NCI-H2196 (cell line): Measurements from ENCODE around the gene TIFAB.
A peak's percentile ranks its signal among the peaks of the same experiment; 100 is the strongest.

Source experiments
- DNase-seq: peaks from one replicate; lab custom pipeline; 2025; ENCODE audit not compliant: unreplicated experiment; lab: John Stamatoyannopoulos, UW

The TIFAB gene

GRCh38 chr5:135444360-135444759, 7.8 kb downstream of the TIFAB start:
- DNase-seq = no peak

DNA sequence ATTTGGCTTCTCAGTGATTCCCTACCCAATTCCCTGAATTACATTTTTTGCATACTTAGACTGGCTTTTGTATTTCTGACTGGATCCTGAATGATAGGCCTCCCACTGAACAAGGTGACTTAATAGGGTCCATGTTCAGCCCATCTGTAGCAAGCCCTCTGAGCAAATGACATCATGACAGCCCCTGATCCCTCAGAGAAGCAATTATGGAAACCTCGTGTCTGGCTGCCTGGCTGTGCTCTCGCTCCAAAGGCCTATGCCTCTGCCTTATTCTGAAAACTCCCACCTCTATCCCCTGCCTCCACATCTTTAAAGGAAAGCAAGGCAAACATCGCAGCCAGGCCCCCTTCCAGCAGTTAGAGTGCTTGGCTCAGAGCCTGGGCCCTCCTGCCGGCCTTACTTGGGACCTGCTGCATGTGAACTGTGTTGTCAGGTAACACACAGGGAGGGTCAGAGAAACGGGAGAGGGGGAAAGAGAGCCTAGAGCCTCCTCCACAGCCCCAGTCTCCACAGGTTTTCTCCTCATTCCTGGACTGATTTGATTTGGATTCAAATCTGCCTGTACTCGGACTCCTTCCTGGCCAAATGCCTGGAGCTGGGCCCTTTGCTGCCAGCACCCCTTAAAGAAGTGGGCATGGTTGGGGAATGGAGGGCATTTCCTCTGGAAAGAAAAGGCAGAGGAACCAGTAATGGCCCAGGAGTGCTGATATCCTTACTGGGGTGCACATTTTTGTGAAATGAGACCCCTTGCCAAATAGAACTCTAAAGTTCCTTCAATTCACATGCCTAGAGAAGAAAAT, 8.8 kb downstream of the TIFAB start:
- no peak for DNase-seq

DNA sequence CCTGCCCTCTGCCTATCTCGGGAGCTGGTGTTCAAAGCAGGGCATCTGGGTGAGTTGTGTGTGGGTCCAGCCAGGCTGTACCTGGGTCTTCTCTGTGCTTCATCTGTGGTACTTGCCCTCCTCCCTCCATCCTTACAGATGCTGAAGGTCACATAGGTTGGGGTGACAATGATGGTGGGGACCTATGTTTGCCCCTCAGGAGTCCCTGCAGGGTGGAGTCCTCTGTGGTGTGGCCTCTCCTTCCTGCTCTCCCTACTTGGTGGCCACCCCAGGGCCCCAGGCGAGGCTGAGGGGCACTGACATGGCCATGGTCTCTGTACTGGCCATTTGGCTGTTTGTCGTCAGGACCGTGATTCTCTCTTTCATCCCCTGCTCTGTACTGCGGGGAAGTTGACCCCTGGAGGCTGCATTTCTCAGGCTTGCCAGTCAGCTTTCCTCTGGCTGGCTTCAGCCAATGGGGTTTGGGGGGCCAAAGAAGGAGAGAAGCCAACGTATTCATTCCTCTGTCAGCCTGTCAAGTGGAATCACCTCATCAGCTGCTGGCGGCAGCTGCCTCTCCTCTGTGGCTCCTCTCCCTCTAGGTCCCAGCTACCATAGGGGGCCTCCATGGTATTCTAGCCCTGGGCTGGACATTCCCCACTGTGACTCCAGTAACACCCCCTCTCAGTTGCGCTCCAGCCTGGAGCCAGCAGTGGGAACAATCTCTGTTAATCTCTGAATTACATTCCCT, 9.6 kb downstream of the TIFAB start:
- DNase-seq = no peak

- no peak for DNase-seq
These were observed 10.2 kb downstream of the TIFAB start for GRCh38 chr5:135441919-135442318.

DNA sequence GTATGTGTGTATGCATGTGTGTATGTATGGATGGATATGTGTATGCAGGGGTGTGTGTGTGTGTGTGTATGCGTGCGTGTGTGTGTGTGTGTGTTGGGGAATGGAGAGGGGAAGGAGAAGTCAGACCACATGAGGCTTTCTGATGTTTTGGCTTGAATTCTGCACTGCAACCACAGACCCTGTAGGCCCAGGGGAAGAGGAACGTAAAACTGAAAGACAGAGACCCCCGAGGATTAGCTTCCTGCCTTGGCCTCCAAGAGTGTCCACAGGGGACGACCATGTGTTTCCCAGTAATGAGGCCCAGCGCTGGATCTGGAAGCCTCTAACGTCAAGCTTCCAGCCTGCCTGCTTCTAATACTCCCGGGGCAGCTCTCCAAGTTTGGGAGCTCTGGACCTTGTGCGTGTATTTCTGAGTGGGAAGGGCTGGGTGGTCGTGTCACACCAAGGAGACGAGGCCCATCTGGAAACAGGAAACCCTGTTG, 10.8 kb downstream of the TIFAB start:
- DNase-seq = no peak

GRCh38 chr5:135440916-135441315, 11.2 kb downstream of the TIFAB start:
- no peak for DNase-seq

- DNase-seq = no peak
These were observed 12.6 kb downstream of the TIFAB start for GRCh38 chr5:135439231-135440205.

- DNase-seq = no peak
These were observed 13.4 kb downstream of the TIFAB start for GRCh38 chr5:135438636-135439221.

DNA sequence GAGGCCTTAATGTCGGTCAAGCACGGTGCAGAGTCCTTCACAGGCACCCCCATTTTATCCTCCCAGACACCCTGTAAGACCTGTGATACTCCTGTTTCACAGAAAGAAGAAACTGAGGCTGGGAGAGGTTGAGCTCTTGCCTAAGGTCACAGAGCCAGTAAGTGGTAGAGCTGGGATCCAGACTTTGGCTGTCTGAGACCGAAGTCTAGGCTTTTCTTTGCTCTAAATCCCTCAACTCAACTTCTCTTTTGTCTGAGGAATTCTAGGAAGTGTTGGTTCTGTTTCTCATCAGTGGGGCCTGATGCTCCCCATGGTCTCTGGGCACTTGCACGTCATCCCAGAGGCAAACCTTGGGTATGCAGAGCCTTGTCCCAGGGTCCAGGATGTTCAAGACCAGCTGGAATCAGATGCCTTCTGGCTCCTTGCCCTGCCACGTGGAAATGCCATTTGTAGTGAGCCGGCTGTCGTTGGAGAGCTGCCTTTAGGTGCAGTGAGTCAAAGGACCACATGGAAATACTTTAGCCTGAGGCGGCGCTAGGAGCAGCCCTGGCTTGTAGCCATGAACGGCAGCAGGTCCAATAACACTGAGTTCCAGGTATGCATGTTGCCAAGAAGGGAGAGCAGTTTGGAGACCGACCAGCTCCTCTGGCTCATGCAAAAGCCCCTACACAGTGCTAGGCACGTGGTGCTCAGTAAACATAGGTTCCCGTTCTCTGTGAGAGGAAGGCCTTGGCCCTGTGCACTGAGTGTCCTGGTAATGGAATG, 14.2 kb downstream of the TIFAB start:
- DNase-seq = peak; percentile 80

GRCh38 chr5:135437422-135437795, 14.7 kb downstream of the TIFAB start:
- no peak for DNase-seq

DNA sequence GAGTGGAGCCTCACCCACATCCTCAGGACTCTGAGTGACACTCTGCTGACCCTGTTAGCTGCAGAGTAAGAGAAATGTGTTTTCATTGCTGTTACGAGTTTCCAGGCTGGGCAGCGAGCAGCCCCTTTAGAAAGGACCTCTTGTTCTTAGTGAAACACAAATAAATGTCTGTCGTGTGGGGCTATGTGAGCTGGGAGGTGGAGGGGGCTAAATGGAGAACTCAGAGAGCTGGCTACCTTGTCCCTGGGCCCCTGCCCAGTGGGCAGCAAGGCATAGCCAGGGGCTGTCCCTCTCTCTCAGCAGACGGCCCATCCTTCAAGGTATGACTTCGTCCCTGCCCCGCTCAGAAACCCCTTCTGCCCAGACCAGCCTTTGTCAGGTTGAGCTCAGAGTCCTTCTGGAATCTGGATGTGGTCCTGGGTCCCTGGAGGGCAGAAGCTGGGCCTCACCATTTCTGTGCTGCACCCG, 15.2 kb downstream of the TIFAB start:
- no peak for DNase-seq

- no peak for DNase-seq
These were observed 16.5 kb downstream of the TIFAB start for GRCh38 chr5:135435467-135436330.

- no peak for DNase-seq
These were observed 17.3 kb downstream of the TIFAB start for GRCh38 chr5:135434591-135435466.

- DNase-seq = no peak
These were observed 18.3 kb downstream of the TIFAB start for GRCh38 chr5:135433681-135434426.

DNA sequence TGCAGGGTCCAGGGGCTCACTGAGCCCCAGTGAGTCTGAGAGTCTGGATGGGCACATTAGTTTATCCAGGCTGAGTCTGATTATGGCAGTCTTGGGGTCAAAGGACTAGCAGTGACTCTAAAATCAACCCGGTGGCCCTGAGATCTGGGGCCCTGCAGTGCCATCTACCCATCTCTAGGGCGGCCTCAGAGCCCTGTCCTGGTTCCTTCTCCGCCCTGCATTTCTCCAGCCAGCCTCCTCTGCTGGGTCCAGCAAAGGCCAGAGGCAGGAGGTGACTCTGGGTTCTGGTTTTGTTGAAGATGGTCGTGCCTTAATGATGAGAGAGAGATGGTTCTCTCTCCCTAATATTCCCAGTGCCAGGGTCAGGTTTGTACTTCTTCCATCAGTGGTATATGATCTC, 20.0 kb downstream of the TIFAB start:
- no peak for DNase-seq

- DNase-seq = no peak
These were observed 22.1 kb downstream of the TIFAB start for GRCh38 chr5:135430135-135430437.

GRCh38 chr5:135429301-135430134, 22.6 kb downstream of the TIFAB start:
- peak; percentile 44 for DNase-seq
